Loucy (cell line): ENCODE data around the gene CDH13.

Experiments
- CTCF ChIP-seq: fragments of 200-600 bp; sonication (generic); conservative IDR thresholded peaks from 2 replicates; pipeline ENCODE4 v1.5.1; 2014; ENCODE audit warnings: mild to moderate bottlenecking, antibody characterized with exemption, low read length
- EZH2phosphoT487 ChIP-seq: fragments of 200-600 bp; IDR thresholded peaks from 2 replicates; pipeline ENCODE4 v1.6.1; 2018; ENCODE audit warnings: antibody characterized with exemption, mild to moderate bottlenecking, moderate library complexity, borderline replicate concordance

GRCh38 chr16:83845263-83845662 is 1218.5 kb downstream of the CDH13 start:
- TF ChIP-seq CTCF (no peak), EZH2phosphoT487 (no peak)
